HG02623 (cell line): ENCODE results near the gene PNISR.
A peak's percentile ranks its signal among the peaks of the same experiment; 100 is the strongest.
"Not testable (repeated sequence)": the region's sequence is repeated elsewhere in the genome, so short reads cannot be mapped to it uniquely, and the experiment has no call there.

Experiments used
- ATAC-seq: cut with Tn5 transposase; IDR thresholded peaks from one replicate; pipeline ENCODE4 v1.9.1; 2021; ENCODE audit warnings: moderate library complexity; ENCODE audit not compliant: unreplicated experiment

PNISR gene

GRCh38 chr6:99424761-99425646 is at the start of gene PNISR:
TSS of gene PNISR (minus strand) at chr6:99425308. CDS start at chr6:99414659, 10,649 bp downstream.
- ATAC-seq = peak; percentile 84

- ATAC-seq = no peak
Measured at GRCh38 chr6:99473730-99474129, 48.6 kb upstream of the PNISR start.

- ATAC-seq = no peak
Measured at GRCh38 chr6:99471638-99472037, 46.5 kb upstream of the PNISR start.

GRCh38 chr6:99467509-99468106 is 42.5 kb upstream of the PNISR start:
- ATAC-seq = no peak

GRCh38 chr6:99459133-99459532 is 34.0 kb upstream of the PNISR start:
- not testable (repeated sequence) for ATAC-seq

- no peak for ATAC-seq
Measured at GRCh38 chr6:99458319-99458718, 33.2 kb upstream of the PNISR start.

GRCh38 chr6:99446076-99446475 is 21.0 kb upstream of the PNISR start:
- no peak for ATAC-seq

GRCh38 chr6:99434702-99435530 is 9.8 kb upstream of the PNISR start:
- peak; percentile 76 for ATAC-seq

- no peak for ATAC-seq
Measured at GRCh38 chr6:99432877-99433276, 7.8 kb upstream of the PNISR start.

- no peak for ATAC-seq
Measured at GRCh38 chr6:99431901-99432300, 6.8 kb upstream of the PNISR start.

GRCh38 chr6:99427988-99428387 is 2.9 kb upstream of the PNISR start:
- no peak for ATAC-seq

GRCh38 chr6:99426451-99426757 is 1.3 kb upstream of the PNISR start:
- no peak for ATAC-seq

GRCh38 chr6:99425647-99426450 is 741 bp upstream of the PNISR start:
- peak; percentile 41 for ATAC-seq

- ATAC-seq = no peak
Measured at GRCh38 chr6:99424022-99424421, 1.1 kb downstream of the PNISR start.

GRCh38 chr6:99422912-99423311 is 2.2 kb downstream of the PNISR start:
- no peak for ATAC-seq

GRCh38 chr6:99416892-99417767 is 8.0 kb downstream of the PNISR start:
- peak; percentile 75 for ATAC-seq

- ATAC-seq = no peak
Measured at GRCh38 chr6:99416226-99416625, 8.9 kb downstream of the PNISR start.

GRCh38 chr6:99415446-99415845 is 9.7 kb downstream of the PNISR start:
- no peak for ATAC-seq

GRCh38 chr6:99412065-99412464 is 13.0 kb downstream of the PNISR start:
- ATAC-seq = no peak

GRCh38 chr6:99409672-99410071 is 15.4 kb downstream of the PNISR start:
- no peak for ATAC-seq
